Activated T-cell treated with anti-CD3 and anti-CD28 coated beads, Interleukin-2, amount 50 U/mL, for 24 hours (primary cell): Measurements from ENCODE around the gene IFT74.
"Not testable (repeated sequence)": the region's sequence is repeated elsewhere in the genome, so short reads cannot be mapped to it uniquely, and the experiment has no call there.

Source experiments
- DNase-seq: peaks from one replicate; pipeline ENCODE4 v3.0.0-alpha.2; 2020
- H3K27ac Mint-ChIP-seq: 2 replicates; pipeline ENCODE4 v1.8.0; 2020; ENCODE audit warnings: mild to moderate bottlenecking, mixed read lengths
- H3K27me3 Mint-ChIP-seq: 2 replicates; pipeline ENCODE4 v1.8.0; 2020; ENCODE audit warnings: mixed read lengths
- H3K36me3 Mint-ChIP-seq: 2 replicates; pipeline ENCODE4 v1.8.0; 2020; ENCODE audit warnings: low read depth, mixed read lengths
- H3K4me1 Mint-ChIP-seq: 2 replicates; pipeline ENCODE4 v1.8.0; 2020; ENCODE audit warnings: low read depth, mixed read lengths
- H3K4me3 Mint-ChIP-seq: 2 replicates; pipeline ENCODE4 v1.8.0; 2020; ENCODE audit warnings: mild to moderate bottlenecking, moderate library complexity, mixed read lengths
- H3K9me3 Mint-ChIP-seq: 2 replicates; pipeline ENCODE4 v1.8.0; 2020; ENCODE audit warnings: mixed read lengths

Gene IFT74

GRCh38 chr9:27078685-27079084, 122.5 kb downstream of the IFT74 start:
- Mint-ChIP-seq H3K4me1 (no peaks in the 10 kb centered on the region), H3K9me3 (no peaks in the 10 kb centered on the region), H3K4me3 (no peak overlapping the region), H3K27me3 (no peaks in the 10 kb centered on the region), H3K36me3 (no peaks in the 10 kb centered on the region), H3K27ac (no peak overlapping the region)
- no peak for DNase-seq

GRCh38 chr9:27085456-27085855, 129.2 kb downstream of the IFT74 start:
- Mint-ChIP-seq H3K27ac (no peak overlapping the region), H3K36me3 (no peaks in the 10 kb centered on the region), H3K4me3 (no peak overlapping the region), H3K4me1 (no peaks in the 10 kb centered on the region), H3K9me3 (no peaks in the 10 kb centered on the region), H3K27me3 (no peaks in the 10 kb centered on the region)
- no peak for DNase-seq

- Mint-ChIP-seq H3K27ac (no peak overlapping the region), H3K4me3 (no peak overlapping the region), H3K4me1 (no peaks in the 10 kb centered on the region), H3K9me3 (no peaks in the 10 kb centered on the region), H3K36me3 (no peaks in the 10 kb centered on the region), H3K27me3 (no peaks in the 10 kb centered on the region)
- no peak for DNase-seq
Observed at GRCh38 chr9:27086818-27087680, 130.8 kb downstream of the IFT74 start.

- H3K36me3 Mint-ChIP-seq, result no peaks in the 10 kb centered on the region
- peaks cover 10% of the 10 kb centered on the region for H3K27me3 Mint-ChIP-seq
- no peak overlapping the region for H3K4me3 Mint-ChIP-seq
- no peak for DNase-seq
- peaks cover 6% of the 10 kb centered on the region for H3K4me1 Mint-ChIP-seq
- no peaks in the 10 kb centered on the region for H3K9me3 Mint-ChIP-seq
- H3K27ac Mint-ChIP-seq, result no peak overlapping the region
Observed at GRCh38 chr9:27088981-27089380, 132.8 kb downstream of the IFT74 start.

GRCh38 chr9:27089706-27090105, 133.5 kb downstream of the IFT74 start:
- H3K9me3 Mint-ChIP-seq, result no peaks in the 10 kb centered on the region
- peaks cover 16% of the 10 kb centered on the region for H3K27me3 Mint-ChIP-seq
- DNase-seq, result no peak
- peaks cover 6% of the 10 kb centered on the region for H3K4me1 Mint-ChIP-seq
- H3K27ac Mint-ChIP-seq, result no peak overlapping the region
- no peaks in the 10 kb centered on the region for H3K36me3 Mint-ChIP-seq
- H3K4me3 Mint-ChIP-seq, result no peak overlapping the region

GRCh38 chr9:27090231-27090630, 134.0 kb downstream of the IFT74 start:
- Mint-ChIP-seq H3K4me3 (no peak overlapping the region), H3K9me3 (no peaks in the 10 kb centered on the region), H3K4me1 (peaks cover 6% of the 10 kb centered on the region), H3K27ac (no peak overlapping the region), H3K36me3 (no peaks in the 10 kb centered on the region), H3K27me3 (peaks cover 21% of the 10 kb centered on the region)
- no peak for DNase-seq

GRCh38 chr9:27090711-27091110, 134.5 kb downstream of the IFT74 start:
- DNase-seq, result no peak
- Mint-ChIP-seq H3K36me3 (no peaks in the 10 kb centered on the region), H3K4me3 (no peak overlapping the region), H3K9me3 (no peaks in the 10 kb centered on the region), H3K4me1 (peaks cover 6% of the 10 kb centered on the region), H3K27me3 (peaks cover 21% of the 10 kb centered on the region), H3K27ac (no peak overlapping the region)

- not testable (repeated sequence) for H3K27ac Mint-ChIP-seq
Observed at GRCh38 chr9:27092496-27092895, 136.3 kb downstream of the IFT74 start.

GRCh38 chr9:27093384-27094067, 137.3 kb downstream of the IFT74 start:
- not testable (repeated sequence) for H3K9me3 Mint-ChIP-seq, H3K27ac Mint-ChIP-seq, H3K36me3 Mint-ChIP-seq, H3K4me1 Mint-ChIP-seq, DNase-seq, H3K4me3 Mint-ChIP-seq
- peaks cover 24% of the 10 kb centered on the region for H3K27me3 Mint-ChIP-seq

More at GRCh38 chr9:27092496-27092895, 136.3 kb downstream of the IFT74 start:
- H3K9me3 Mint-ChIP-seq, H3K4me1 Mint-ChIP-seq, DNase-seq, H3K4me3 Mint-ChIP-seq, H3K36me3 Mint-ChIP-seq: not testable (repeated sequence)
- H3K27me3 Mint-ChIP-seq, result peaks cover 21% of the 10 kb centered on the region

GRCh38 chr9:27094640-27095298, 138.6 kb downstream of the IFT74 start:
- Mint-ChIP-seq H3K36me3 (no peaks in the 10 kb centered on the region), H3K9me3 (no peaks in the 10 kb centered on the region), H3K27ac (no peak overlapping the region), H3K4me3 (no peak overlapping the region), H3K4me1 (peaks cover 6% of the 10 kb centered on the region), H3K27me3 (peaks cover 24% of the 10 kb centered on the region)
- DNase-seq, result no peak

GRCh38 chr9:27107241-27107640, 151.0 kb downstream of the IFT74 start:
- H3K4me3 Mint-ChIP-seq, result no peak overlapping the region
- peaks cover 3% of the 10 kb centered on the region for H3K9me3 Mint-ChIP-seq
- no peak overlapping the region for H3K27ac Mint-ChIP-seq
- peaks cover 12% of the 10 kb centered on the region for H3K27me3 Mint-ChIP-seq
- DNase-seq, result no peak
- H3K4me1 Mint-ChIP-seq, result no peaks in the 10 kb centered on the region
- no peaks in the 10 kb centered on the region for H3K36me3 Mint-ChIP-seq

GRCh38 chr9:27108981-27109541, 152.8 kb downstream of the IFT74 start, which contains the start of gene TEK:
TEK (plus strand) TSS chr9:27109225; CDS start chr9:27109591, 366 bp downstream.
- Mint-ChIP-seq H3K27ac (no peak within 1 kb of the TSS), H3K27me3 (peaks cover 12% of the 10 kb centered on the region), H3K36me3 (no peaks in the 10 kb centered on the region), H3K9me3 (peaks cover 3% of the 10 kb centered on the region), H3K4me3 (no peak within 1 kb of the TSS), H3K4me1 (no peaks in the 10 kb centered on the region)
- no peak for DNase-seq

- Mint-ChIP-seq H3K27me3 (peaks cover 12% of the 10 kb centered on the region), H3K9me3 (peaks cover 3% of the 10 kb centered on the region), H3K27ac (no peak overlapping the region), H3K4me3 (no peak overlapping the region), H3K36me3 (no peaks in the 10 kb centered on the region), H3K4me1 (no peaks in the 10 kb centered on the region)
- no peak for DNase-seq
Observed at GRCh38 chr9:27109621-27110020, 153.4 kb downstream of the IFT74 start.

GRCh38 chr9:27110181-27110580, 154.0 kb downstream of the IFT74 start:
- Mint-ChIP-seq H3K4me1 (no peaks in the 10 kb centered on the region), H3K27ac (no peak overlapping the region), H3K9me3 (peaks cover 3% of the 10 kb centered on the region), H3K4me3 (no peak overlapping the region), H3K27me3 (peaks cover 12% of the 10 kb centered on the region), H3K36me3 (no peaks in the 10 kb centered on the region)
- DNase-seq, result no peak
